Suprapubic skin (tissue), 4 donors: Measurements from ENCODE around the gene HOXC4. TPM values are rescaled to one million over a fixed set of nuclear protein-coding genes. Genes with fewer than 3 reads are reported as not detected.

Source experiments
- DNase-seq, 2 donors: peaks; one replicate each; pipeline ENCODE4 v3.0.0-alpha.2; 2019; ENCODE audit warnings: low spot score in 2 of 2
- H3K27ac ChIP-seq: fragments of 200-600 bp; sonication (generic); one replicate; pipeline ENCODE4 v1.5.1; 2019
- H3K27me3 ChIP-seq: fragments of 200-600 bp; sonication (generic); one replicate; pipeline ENCODE4 v1.5.1; 2019
- H3K36me3 ChIP-seq: fragments of 200-600 bp; sonication (generic); one replicate; pipeline ENCODE4 v1.5.1; 2019
- H3K4me1 ChIP-seq: fragments of 200-600 bp; sonication (generic); one replicate; pipeline ENCODE4 v1.5.1; 2019
- H3K4me3 ChIP-seq: fragments of 200-600 bp; sonication (generic); one replicate; pipeline ENCODE4 v1.5.1; 2019; ENCODE audit warnings: mild to moderate bottlenecking
- H3K9me3 ChIP-seq: fragments of 200-600 bp; sonication (generic); one replicate; pipeline ENCODE4 v1.5.1; 2019
- CTCF ChIP-seq, 2 donors: fragments of 200-600 bp in 1 of 2; fragments of 450-650 bp in 1 of 2; sonication (generic) in 1 of 2; IDR thresholded peaks; one replicate each; pipeline ENCODE4 v1.5.1; 2016 to 2019; ENCODE audit warnings: antibody characterized with exemption in 2 of 2, mild to moderate bottlenecking in 1 of 2, moderate library complexity in 1 of 2
- EP300 ChIP-seq: sonication (generic); formaldehyde crosslinking; IDR thresholded peaks from one replicate; pipeline ENCODE4 v1.6.1; 2017; ENCODE audit warnings: antibody characterized with exemption
- POLR2A ChIP-seq, 2 donors: fragments of 450-650 bp; IDR thresholded peaks; one replicate each; pipeline ENCODE4 v1.6.1; 2017; ENCODE audit warnings: antibody characterized with exemption in 2 of 2, mild to moderate bottlenecking in 2 of 2, moderate library complexity in 2 of 2
- POLR2AphosphoS5 ChIP-seq, 3 donors: sonication (generic); formaldehyde crosslinking; IDR thresholded peaks; one replicate each; pipeline ENCODE4 v1.6.1; 2017; ENCODE audit warnings: antibody characterized with exemption in 3 of 3
- WGBS: methylation state at CpG from one replicate; pipeline ENCODE4 v1.1.5; 2018; 5-methylcytosine and 5-hydroxymethylcytosine counted together
- total RNA-seq, 4 donors: library from RNA; depleted of rRNA; stranded (reverse); fragments of >200 nt; gene quantifications; one replicate each; pipeline ENCODE4 v1.1.0, GENCODE V29; 2016

The HOXC4 gene
- total RNA-seq, 4 donors from 2014 or later, result 1.4 to 4.7 (median 1.9) TPM

DNA sequence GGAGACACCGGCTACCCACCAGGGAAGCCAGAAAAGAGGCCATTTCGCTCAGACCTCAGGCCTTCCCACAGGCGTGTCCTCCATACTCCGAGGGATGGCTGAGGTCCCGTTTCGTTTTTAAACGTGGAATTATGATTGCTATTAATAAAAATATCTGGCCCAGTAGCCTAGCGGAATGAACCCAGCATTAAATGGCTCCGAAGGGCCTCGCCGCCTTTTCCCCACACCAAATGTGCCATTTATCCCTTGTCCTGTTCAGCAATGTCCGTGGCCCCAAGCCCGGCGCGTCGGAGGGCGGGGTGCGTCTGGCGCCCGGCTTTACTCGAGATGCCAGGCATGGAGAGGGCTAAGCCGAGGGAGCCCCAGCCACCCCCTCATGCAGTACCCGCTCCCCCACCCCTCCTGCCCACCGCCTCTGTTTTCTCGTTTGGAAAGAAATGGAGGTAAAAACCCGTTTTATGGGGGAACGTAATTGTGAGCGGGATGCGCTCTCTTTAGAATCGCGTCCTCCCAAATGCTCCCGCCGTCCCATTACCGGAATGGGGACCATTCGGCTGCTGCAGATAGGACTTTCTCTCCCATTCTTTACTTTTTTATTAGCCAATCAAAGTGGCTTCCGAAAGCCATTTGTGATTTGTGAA, 39.1 kb upstream of the HOXC4 start:
- H3K27ac ChIP-seq, result peak overlapping the region; percentile 98
- H3K36me3 ChIP-seq, result no peaks in the 10 kb centered on the region
- WGBS, result 41% methylated on average over 34 of the region's 36 CpGs
- H3K4me1 ChIP-seq, result peaks cover 73% of the 10 kb centered on the region
- TF ChIP-seq POLR2AphosphoS5 (IDR thresholded peaks at IDR 0.05) (peak in 1 of 3 donors; percentile 9), POLR2A (IDR thresholded peaks at IDR 0.05) (no peak), CTCF (IDR thresholded peaks at IDR 0.05) (no peak), EP300 (no peak)
- no peaks in the 10 kb centered on the region for H3K9me3 ChIP-seq
- peak overlapping the region; percentile 36 for H3K4me3 ChIP-seq
- peaks cover 17% of the 10 kb centered on the region for H3K27me3 ChIP-seq
- DNase-seq, result no peak

GRCh38 chr12:54015018-54015931, 38.4 kb upstream of the HOXC4 start:
- WGBS, result 67% methylated on average over 23 of the region's 23 CpGs
- no peak for DNase-seq
- H3K4me3 ChIP-seq, result peak overlapping the region; percentile 36
- peaks cover 17% of the 10 kb centered on the region for H3K27me3 ChIP-seq
- peaks cover 75% of the 10 kb centered on the region for H3K4me1 ChIP-seq
- TF ChIP-seq EP300 (no peak), CTCF (IDR thresholded peaks at IDR 0.05) (no peak), POLR2AphosphoS5 (IDR thresholded peaks at IDR 0.05) (no peak), POLR2A (IDR thresholded peaks at IDR 0.05) (no peak)
- peak overlapping the region; percentile 98 for H3K27ac ChIP-seq
- H3K36me3 ChIP-seq, result no peaks in the 10 kb centered on the region
- no peaks in the 10 kb centered on the region for H3K9me3 ChIP-seq

DNA sequence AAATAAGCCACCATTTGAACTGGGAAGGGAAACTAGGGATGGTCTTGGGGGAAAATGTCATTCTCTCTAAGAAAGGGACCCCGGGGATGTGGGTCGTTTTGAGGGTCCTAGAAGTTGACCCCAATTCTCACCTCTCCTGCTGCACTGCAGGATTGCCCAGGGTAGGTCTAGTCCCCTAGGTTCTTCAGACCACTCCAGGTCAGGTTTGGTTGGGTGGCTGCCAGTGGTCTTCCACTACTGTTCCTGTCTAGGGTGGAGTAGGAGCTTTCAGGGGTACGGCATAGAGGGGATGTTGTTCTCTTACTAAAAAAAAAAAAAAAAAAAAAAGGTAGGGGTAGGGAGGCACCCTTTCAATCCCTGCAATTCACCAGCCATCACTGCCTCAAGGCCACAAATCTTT, 37.6 kb upstream of the HOXC4 start:
- Histone ChIP-seq H3K27me3 (peaks cover 18% of the 10 kb centered on the region), H3K4me1 (peaks cover 78% of the 10 kb centered on the region), H3K4me3 (peak overlapping the region; percentile 78), H3K27ac (peak overlapping the region; percentile 98), H3K9me3 (no peaks in the 10 kb centered on the region), H3K36me3 (no peaks in the 10 kb centered on the region)
- 12% methylated on average over 3 of the region's 3 CpGs for WGBS
- TF ChIP-seq POLR2AphosphoS5 (IDR thresholded peaks at IDR 0.05), result no peak
- no peak for TF ChIP-seq EP300
- TF ChIP-seq POLR2A (IDR thresholded peaks at IDR 0.05), result no peak
- no peak for TF ChIP-seq CTCF (IDR thresholded peaks at IDR 0.05)
- DNase-seq, result no peak

- peaks cover 79% of the 10 kb centered on the region for H3K4me1 ChIP-seq
- no peaks in the 10 kb centered on the region for H3K36me3 ChIP-seq
- DNase-seq, result no peak
- TF ChIP-seq POLR2AphosphoS5 (IDR thresholded peaks at IDR 0.05) (no peak), POLR2A (IDR thresholded peaks at IDR 0.05) (no peak)
- peaks cover 20% of the 10 kb centered on the region for H3K27me3 ChIP-seq
- H3K4me3 ChIP-seq, result peak overlapping the region; percentile 78
- H3K27ac ChIP-seq, result peak overlapping the region; percentile 98
- WGBS, result 1% methylated on average over 25 of the region's 25 CpGs
- H3K9me3 ChIP-seq, result no peaks in the 10 kb centered on the region
These were observed 37.1 kb upstream of the HOXC4 start for GRCh38 chr12:54016478-54016964.

DNA sequence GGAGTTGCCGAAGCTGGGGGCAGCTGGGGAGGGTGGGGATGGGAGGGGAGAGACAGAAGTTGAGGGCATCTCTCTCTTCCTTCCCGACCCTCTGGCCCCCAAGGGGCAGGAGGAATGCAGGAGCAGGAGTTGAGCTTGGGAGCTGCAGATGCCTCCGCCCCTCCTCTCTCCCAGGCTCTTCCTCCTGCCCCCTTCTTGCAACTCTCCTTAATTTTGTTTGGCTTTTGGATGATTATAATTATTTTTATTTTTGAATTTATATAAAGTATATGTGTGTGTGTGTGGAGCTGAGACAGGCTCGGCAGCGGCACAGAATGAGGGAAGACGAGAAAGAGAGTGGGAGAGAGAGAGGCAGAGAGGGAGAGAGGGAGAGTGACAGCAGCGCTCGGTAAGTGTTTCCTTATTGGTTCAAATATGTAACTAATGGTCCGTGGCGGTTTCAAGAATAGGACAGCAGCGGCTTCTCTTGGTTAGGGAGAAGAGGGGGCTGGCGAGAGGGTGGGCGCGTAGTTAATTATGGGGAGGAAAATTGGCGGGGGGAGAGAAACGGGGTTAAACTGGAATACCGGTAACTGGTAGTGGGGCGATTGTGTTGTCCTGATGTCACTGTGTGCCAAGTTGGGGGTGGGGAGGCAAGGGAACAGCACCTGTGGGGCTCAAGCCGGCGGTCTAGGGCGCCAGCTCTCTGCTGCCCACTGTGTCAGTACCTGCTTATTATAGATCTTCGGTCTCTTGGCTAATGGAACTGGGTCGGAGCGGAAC, 36.4 kb upstream of the HOXC4 start:
- DNase-seq, result no peak
- TF ChIP-seq POLR2AphosphoS5 (IDR thresholded peaks at IDR 0.05) (no peak), EP300 (no peak)
- WGBS, result 2% methylated on average over 24 of the region's 24 CpGs
- peak overlapping the region; percentile 78 for H3K4me3 ChIP-seq
- peaks cover 82% of the 10 kb centered on the region for H3K4me1 ChIP-seq
- H3K27ac ChIP-seq, result peak overlapping the region; percentile 98
- peaks cover 20% of the 10 kb centered on the region for H3K27me3 ChIP-seq
- H3K9me3 ChIP-seq, result no peaks in the 10 kb centered on the region
- no peaks in the 10 kb centered on the region for H3K36me3 ChIP-seq
